VCaP (cell line): Measurements from ENCODE around the gene MTMR12.

Source experiments
- H3K27ac ChIP-seq: fragments of 450-650 bp; 2 replicates; pipeline ENCODE4 v1.5.1; 2017
- CTCF ChIP-seq: fragments of 450-650 bp; conservative IDR thresholded peaks from 2 replicates; pipeline ENCODE4 v1.5.1; 2017; ENCODE audit warnings: mild to moderate bottlenecking, moderate library complexity

The MTMR12 gene

DNA sequence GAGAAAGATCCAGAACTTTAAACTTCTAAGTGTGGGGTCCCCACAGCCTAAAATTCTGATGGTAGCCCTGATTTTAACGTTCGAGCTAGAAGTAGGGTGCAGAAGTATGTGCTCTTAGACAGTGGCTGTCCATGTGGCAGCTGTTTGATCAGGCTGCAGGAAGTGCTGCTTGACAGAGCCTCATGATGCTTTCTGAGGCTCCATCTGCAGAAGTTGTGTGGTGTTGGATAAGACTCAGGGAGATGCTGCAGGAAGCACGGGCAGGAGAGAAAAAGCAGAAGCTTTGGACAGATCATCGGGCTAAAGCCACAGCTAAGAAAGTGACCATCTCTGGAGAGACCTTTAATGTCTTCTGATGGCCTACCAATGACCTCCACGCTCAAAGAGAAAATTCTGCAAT lies 8.1 kb downstream of the MTMR12 start:
- H3K27ac ChIP-seq: no peak overlapping the region
- TF ChIP-seq CTCF: no peak

DNA sequence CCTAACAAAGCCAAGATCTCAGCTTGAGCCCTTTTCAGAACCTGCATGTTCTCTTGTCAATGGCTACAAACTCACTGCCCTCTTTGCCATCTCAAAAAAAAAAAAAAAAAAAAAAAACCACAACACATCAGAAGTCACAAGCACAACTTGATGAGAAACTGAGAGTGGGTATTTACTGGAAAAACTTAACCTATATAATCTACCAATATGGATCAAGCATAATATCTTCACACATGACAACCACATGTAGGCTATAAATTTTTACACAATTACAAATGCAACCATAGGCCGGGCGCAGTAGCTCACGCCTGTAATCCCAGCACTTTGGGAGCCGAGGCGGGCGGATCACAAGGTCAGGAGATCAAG lies 9.0 kb downstream of the MTMR12 start:
- H3K27ac ChIP-seq: no peak overlapping the region; the same call in 1 of the 2 replicates
- no peak for TF ChIP-seq CTCF

- TF ChIP-seq CTCF: no peak
- H3K27ac ChIP-seq: peak overlapping the region; percentile 19
Observed at GRCh38 chr5:32302835-32303754, 9.6 kb downstream of the MTMR12 start.

- no peak overlapping the region for H3K27ac ChIP-seq
- TF ChIP-seq CTCF: no peak
Observed at GRCh38 chr5:32301891-32302290, 10.8 kb downstream of the MTMR12 start.

DNA sequence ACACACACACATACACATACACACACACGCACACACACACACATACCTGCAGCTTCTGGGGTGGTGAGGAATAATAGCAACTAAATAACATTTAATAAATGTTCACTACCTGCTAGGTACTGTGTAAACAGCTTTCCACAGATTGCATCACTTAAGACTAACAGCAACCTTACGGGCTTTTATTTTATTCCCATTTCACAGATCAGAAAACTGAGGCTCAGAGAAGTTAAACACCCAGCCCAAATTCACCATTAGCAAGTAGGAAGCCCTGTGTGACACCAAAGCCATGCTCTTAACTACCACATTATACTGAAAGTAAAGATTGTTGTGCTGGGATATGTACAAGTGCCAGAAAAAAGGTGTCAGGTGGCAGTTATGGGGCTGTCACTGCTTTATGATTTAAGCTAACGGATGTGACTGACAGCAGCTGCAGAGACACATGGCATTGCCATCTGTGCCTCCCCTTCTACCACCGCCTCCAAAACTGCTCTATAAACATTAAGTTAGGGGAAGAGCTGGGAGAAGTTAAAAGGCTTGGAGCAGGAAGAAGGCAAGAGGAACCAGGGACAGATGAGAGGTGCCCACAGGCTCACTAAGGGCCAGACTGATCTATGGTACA lies 13.6 kb downstream of the MTMR12 start:
- H3K27ac ChIP-seq: no peak overlapping the region
- no peak for TF ChIP-seq CTCF

DNA sequence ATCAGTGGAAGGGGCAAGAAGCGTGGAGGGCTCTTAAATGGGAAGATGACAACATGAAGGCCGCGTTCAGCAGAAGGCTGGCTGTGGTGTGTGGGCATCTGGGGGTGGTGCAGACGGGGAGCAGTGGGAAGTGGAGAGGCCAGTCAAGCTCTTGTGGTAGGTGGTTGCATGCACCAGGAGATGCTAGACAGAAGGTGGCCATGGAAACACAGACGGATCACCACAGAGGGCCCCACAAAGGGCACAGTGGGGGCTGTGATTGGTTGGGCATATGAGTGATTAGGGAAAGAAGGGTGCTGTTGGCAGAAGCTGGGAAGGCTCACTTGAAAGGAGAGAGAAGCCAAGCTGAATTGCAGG lies 14.7 kb downstream of the MTMR12 start:
- H3K27ac ChIP-seq: no peak overlapping the region

More for the DNA sequence above, 14.7 kb downstream of the MTMR12 start:
- no peak for TF ChIP-seq CTCF
